NK-92 (cell line): ENCODE results near the gene KDM4B.

Experiments used
- DNase-seq: peaks from one replicate; lab custom pipeline; 2025; ENCODE audit not compliant: unreplicated experiment; lab: John Stamatoyannopoulos, UW

KDM4B gene

GRCh38 chr19:5132206-5132560 is 163.3 kb downstream of the KDM4B start:
- DNase-seq, result no peak

GRCh38 chr19:5132698-5133651 is 164.1 kb downstream of the KDM4B start:
- DNase-seq, result no peak

DNA sequence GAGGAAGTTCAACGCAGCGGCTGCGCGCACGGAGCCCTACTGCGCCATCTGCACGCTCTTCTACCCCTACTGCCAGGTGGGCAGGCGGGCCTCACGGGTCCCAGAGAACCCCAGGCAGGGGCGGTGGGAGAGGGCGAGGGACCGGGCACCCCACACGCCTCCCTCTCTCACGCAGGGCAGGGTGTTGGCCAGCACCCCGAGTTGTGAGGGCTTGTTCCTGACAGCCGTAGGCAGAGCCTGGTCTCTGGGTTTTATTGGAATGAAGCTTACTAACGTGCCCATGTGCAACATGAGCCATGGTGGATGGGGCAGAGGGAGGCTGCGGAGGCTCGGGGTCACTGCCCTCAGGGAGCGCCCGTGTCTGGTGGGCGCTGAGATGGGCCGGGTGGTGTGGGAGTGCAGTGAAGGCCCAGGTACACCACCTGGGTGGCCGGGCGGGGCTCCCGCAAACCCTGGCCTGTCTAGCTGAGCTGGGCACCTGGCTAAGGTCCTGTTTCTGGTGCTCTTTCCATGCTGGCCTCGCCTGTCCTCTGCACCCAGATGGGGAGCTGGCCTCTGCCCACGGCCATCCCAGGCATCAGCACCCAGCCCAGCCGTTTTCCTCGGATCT is 165.2 kb downstream of the KDM4B start:
- DNase-seq, result no peak

DNA sequence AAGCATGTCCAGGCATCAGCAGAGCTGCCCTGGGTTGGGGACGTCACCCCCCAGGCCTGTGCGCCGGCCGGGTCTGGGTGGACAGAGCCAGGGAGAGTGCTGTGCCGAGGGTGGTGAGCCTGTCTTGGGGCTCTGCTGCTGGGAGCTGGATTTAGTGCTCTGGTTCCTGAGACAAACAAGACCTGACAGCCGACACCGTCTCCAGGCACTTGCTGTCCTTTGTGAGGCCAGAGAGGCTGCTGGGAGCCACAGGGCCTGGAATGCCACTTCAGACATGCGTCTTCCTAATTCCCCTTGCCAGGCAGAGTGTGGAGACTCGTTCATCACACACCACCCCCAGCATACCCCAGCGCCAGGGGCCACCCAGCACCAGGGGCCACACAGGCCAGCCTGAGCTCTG is 165.8 kb downstream of the KDM4B start:
- DNase-seq, result no peak

DNA sequence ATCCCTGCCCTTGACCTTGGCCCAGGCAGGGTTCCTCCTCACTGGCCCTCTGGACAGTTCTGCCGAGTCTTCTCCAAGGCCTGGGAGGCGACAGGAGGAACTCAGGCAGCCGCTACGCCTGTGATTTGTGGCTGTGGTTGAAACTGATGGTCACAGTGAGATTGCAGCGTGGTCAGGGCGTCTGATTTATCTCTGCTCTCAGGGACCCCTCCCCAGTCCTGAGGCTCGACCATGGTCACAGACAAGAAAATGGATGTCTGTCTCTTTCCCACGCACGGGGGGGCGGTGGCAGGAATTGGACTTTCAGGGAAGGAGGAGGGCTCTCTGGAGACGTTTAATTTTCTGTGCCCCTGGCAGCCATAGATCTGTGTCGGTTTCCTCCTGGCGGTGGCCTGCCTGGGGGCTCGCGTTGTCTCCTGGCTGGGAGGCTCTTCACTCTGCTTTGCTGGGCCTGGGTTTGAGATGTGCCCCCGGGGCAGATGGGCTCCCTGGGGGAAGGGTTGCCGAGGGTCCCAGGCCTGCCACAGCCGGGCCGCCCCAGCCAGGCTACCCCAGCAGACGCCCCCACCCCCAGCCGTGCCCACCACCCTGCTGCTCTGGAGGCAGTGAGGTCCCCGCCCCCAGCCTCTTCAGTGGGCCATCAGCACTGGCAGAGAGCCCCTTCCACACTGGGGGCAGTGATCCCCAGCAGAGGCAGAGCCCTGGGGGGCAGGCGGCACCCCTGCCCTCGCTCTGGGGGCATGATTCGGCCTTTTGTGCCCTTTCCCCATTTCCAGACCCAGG is 167.4 kb downstream of the KDM4B start:
- DNase-seq, result no peak

DNA sequence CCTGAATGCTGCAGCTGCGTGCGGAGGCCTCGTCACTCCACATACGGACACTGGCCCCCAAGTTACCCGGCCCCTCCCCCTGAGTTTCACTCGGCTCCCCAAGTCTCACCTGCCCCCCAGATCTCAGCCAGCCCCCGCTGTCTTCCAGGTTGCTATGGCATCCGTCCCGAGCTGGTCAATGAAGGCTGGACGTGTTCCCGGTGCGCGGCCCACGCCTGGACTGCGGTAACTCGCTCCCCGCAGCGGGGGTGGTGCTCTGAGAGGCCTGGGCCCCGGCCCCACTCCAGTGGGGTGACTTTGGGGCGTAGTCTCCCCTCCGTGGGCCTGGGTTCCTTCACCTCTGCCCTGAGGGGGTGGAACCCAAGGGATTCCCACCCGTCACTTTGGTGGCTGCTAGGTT is 168.2 kb downstream of the KDM4B start:
- DNase-seq, result no peak

GRCh38 chr19:5137571-5138124 is 168.7 kb downstream of the KDM4B start:
- DNase-seq, result no peak

DNA sequence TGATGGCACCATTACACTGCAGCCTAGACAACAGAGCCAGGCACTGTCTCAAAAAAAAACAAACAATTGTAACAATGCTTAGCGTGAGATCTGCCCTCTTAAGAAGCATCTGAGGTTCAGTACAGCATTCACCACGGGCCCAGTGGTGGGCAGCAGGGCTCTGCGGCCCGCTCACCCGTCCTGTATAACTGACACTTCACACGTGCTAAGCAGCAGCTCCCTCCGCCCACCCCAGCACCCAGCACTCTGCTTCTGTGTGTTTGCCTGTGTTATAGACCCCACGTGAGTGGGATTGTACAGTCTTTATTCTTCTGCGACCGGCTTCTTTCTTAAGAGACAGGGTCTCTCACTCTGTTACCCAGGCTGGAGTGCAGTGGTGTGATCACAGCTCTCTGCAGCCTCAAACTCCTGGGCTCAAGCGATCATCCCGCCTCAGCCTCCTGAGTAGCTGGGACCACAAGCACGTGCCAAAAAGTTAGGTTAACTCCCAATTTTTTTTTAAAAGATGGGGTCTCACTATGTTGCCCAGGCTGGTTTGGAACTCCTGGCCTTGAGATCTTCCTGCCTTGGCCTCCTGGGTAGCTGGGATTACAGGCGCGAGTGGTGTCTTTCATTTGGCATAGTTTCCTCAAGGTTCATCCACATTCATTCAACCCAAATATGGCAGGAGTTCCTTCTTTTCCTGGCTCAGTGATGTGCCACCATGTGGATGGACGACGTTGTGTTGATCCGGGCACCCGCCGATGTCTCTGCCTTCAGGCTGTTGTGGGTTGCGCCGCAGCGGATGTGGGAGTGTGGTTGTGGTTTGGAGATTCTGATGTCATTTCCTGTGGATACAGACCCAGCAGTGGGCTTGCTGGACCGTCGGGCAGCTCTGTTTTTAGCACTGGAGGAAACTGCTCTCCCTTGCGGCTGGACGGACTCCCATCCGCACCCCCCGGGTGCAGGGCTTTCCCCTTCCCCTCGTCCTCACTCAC is 170.0 kb downstream of the KDM4B start:
- no peak for DNase-seq

DNA sequence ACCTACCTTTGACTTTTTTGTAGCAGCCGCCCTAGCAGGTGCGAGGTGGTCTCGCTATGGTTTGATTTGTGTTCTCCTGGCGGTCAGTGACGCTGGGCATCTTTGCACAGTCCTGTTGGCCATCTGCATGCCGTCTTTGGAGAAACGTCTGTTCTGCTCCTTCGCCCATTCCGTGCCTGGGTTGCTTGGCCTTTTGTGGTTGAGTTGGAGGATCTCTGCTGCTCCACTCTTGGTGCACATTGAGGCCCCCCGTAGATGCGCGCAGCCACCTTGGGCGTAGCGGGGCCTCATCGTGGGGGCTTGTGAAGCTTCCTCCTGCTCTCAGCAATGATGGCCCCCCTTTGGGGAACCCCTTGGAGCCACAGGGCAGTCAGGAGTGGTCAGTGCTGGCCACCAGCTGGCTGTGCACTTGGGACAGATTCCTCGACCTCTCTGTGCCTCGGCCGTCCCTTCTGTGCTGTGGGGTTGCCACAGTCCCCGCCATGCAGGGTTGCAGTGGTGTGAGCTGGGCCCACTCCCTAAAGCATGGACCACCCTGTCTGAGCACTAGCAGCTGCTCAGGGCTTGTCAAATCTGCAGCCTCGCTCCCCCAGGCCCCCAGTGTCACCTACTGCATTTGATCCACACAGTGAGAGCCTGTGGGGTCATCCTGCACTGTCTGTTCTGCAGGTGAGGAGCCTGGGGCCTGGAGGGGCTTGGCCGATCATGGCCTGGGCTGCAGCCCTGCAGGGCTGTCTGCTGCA is 170.8 kb downstream of the KDM4B start:
- DNase-seq, result no peak

DNA sequence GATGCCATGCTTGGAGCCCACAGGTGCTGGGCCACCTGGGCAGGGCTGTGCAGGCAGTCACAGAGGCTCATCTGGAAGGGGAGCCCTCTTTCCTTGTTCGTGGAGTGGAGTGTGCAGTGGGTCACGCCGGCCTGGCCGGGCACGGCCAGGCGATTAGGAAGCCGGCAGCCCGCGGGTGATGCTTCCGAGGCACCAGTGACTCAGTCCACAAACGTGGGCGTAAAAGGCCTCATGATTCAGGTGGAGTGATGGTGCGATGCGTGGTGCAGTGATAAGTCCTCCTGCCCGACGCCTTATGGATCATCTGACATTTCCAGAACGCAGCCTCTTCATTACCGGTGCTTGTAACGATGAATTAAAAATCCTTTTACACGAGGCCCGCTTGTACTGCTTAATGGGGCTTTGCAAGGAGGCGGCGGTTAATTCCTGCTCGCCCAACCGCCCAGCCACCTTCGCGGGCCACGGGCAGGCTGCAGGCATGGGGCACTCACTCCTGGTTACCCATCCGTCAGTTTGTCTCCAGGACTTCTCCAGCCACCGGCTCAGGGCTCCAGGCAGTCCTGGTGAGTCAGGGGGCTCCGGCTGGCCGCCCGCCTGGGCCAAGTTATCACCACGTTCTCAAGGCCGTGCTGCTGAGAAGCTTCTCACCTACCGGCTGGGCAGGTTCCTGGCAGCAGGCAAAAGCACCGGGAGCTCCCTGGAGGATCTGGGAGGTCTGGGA is 172.4 kb downstream of the KDM4B start:
- DNase-seq, result no peak

GRCh38 chr19:5141850-5142724 is 173.2 kb downstream of the KDM4B start:
- DNase-seq, result no peak

DNA sequence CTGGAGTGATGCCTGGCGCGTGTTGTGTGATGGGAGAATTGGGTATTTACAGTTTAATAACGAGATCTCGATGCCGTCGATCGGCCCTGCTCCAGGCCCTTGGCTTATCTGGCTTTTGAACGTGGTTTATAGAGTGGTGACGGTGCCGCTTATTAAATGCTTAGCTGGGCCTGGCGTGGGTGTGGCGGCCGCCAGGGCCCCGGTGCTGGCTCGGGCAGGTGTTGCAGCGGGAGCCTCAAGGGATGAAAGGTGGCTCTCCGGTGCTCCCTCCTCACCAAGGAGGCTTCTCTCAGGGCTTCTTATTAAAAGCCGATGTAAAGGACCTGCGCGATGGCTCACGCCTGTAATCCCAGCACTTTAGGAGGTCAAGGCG is 173.8 kb downstream of the KDM4B start:
- no peak for DNase-seq

GRCh38 chr19:5143471-5144411 is 174.8 kb downstream of the KDM4B start:
- DNase-seq, result no peak

- no peak for DNase-seq
These were observed 175.7 kb downstream of the KDM4B start for GRCh38 chr19:5144545-5145179.

DNA sequence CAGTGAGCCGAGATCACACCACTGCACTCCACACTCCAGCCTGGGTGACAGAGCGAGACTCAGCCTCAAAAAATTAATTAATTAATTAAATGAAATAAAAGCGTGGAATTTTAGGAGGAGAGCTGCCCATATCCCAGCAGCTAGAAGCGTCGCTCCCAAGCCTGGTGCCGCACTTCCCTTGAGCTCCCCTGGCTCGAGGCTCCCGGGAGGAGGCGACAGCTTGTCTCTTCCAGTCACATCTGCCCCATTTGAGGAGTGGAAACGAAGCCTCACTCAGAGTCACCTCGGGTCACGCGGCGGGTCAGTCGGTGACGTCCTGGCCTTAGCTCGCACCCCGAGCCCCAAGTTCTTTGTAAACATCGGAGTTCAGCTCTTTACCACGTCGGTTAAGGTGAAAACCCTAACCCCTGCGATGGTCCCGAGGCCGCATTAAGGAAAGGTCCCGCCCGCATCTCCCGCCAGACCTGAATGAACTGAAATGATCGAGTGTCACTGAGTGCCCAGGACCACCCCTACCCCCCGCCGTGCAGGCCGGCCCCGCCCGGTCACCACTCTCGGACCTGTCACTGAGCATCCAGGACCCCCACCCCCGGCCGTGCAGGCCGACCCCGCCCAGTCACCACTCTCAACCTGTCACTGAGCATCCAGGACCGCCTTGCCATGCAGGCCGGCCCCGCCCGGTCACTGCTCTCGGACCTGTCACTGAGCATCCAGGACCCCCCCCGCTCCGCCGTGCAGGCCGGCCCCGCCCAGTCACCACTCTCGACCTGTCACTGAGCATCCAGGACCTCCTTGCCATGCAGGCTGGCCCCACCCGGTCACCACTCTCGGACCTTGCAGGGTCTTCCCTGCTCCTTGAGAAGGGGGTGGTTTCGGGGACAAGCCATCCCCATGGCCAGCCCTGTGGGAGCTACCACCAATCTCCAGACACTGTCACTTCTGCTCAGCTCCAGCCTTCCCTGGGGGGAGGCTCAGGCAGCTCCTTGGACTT is 176.9 kb downstream of the KDM4B start:
- DNase-seq, result no peak
